OCI-M1 (cell line): ENCODE data around the gene LEKR1.
"Not testable (repeated sequence)": the region's sequence is repeated elsewhere in the genome, so short reads cannot be mapped to it uniquely, and the experiment has no call there.

Experiments
- DNase-seq: peaks from one replicate; lab custom pipeline; 2025; lab: John Stamatoyannopoulos, UW

LEKR1 gene

DNA sequence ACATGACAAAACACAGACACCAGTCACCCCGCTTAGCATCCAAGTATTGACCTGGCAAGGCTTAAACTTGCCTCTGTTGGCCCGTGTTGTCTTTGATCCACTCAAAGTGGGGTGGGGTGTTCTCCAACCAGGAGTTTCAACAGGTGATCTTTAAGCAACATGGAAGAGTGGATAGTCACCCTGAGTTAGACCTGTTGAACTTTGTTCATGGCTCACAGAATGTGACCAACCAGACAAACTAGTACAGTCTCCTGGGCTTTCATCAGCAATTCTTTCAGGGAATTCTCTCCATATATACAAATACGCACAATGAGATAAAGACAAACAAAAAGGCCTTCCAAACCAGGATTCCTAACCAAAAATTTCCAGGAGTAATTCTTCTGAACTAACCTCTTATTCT is 11.9 kb downstream of the LEKR1 start:
- no peak for DNase-seq

DNA sequence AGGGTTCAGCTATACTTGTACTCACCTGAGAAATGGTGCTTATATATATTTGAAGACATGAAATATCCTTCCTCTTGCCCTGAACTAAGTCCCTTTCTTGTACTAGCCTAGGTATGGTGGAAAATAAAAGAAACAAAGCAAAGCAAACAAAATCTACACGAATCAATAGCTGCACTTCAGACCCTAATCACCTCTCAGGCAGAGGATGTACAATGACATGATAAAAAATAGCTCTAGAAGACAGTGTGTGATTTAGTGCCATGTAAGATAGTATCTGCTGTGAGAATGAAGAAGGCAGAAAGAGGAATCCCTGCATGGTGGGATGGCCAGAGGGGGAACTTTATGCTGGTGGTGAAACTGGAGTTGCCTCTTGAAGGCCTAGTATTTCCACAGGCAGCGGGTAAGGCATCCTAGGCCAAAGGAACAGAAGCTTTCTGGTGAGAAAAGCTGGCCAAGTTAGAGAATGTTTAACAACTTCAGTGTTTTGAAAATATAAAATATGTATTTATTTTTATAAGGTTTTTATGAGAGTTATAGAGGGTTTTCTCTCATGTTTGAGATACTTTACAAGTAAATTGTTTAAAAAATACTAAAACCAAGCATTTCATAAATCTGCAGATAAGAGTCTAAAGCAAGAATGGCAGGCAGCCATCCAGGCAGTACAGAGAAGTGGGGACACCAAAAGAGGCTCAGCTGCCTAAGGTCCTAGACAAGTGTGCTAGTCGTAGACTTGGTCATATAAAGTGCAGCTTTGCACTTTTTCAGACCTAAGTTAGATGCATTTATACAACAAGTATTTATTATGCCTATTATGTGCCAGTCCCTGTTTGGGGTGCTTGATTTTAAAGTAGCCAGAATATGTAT is 14.9 kb downstream of the LEKR1 start:
- DNase-seq = no peak

DNA sequence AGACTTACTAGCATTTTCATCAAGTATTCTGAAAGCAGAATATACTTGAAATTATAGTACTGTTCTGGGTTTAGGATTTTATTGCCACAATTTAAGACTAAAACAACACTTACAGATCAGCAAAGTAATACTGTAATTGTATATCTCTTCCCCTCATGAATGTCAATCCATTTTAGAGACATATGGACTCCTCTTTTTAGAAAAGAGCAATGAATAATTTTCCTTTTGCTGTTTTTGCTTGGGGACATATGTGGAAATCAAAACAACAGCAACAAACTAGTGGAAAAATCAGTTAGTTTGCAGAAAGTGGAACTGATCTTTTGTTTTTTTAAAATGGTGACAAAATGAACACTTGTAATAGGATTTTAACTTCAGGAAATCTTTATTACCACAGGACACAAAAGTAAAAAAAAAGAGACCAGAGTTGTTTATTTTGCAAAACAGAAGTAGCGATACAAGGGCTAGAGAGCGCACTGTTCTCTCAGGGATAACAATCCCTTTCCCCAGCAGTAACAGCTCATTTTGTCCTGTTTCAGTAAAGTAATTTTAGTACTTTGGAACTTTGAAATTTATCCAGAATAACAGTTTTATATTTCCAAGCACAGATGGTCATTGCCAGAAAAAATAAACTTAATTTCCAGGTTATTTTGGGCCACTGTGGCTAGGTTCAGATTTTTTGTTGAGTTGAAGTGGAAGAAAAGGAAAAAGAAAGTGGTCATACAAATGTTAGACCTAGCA is 17.1 kb downstream of the LEKR1 start:
- no peak for DNase-seq

GRCh38 chr3:156847752-156848448 is 21.7 kb downstream of the LEKR1 start:
- no peak for DNase-seq

GRCh38 chr3:156859578-156859977 is 33.4 kb downstream of the LEKR1 start:
- DNase-seq = no peak

DNA sequence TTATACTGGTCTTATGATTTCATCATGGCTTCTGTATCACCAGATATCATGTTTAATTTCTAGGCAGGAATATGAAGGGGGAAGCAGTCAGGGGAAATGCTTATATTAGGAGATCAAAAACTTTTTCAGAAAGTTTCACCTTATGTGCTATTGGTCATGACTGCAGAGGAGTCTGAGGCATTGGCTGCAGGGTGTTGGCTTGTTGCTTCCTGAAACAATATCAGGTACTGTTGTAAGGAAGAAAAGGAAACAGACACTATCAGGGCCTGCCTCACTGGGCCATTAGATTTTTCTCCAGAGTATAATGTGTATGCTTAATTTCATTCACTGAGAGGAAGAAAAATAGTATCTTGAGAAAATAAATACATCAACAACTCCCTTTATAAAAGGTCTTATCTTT is 34.7 kb downstream of the LEKR1 start:
- no peak for DNase-seq

GRCh38 chr3:156862338-156862737 is 36.2 kb downstream of the LEKR1 start:
- no peak for DNase-seq

DNA sequence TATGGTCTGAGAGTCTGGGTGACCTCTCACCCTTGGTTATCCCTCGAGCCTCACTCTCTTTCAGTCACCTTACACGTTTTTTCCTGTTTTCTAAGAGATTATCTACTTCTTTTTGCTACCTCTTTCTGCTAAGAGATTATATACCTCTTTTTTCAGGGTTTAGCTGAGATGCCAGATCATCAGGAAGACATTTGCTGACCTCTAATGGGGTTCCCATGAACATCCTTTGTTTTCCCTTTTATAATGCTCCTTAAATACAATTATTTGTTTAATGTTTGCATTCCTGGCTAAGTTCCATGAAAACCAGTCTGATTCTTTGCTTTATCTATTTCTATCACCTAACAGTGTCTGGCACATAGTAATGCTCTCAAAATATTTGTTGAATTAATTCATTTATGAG is 39.6 kb downstream of the LEKR1 start:
- no peak for DNase-seq

GRCh38 chr3:156867174-156867573 is 41.0 kb downstream of the LEKR1 start:
- no peak for DNase-seq

DNA sequence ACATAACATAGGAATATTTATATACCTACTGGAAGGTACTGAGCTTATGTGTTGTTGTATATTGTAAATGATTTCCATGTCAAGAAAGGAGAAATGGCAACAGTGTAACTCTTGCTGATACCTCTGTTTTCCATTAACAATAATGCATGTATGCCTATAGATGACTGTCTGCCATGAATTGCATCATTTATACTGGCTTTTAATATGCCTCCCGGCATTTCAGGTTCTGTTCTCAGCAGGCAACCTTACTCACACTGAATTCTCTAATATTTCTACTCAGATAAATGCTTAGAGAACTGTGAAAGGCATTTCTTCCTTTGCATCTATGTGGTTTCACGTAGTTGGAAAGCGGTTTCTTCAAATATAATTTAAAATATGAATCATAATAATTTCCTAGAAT is 41.8 kb downstream of the LEKR1 start:
- DNase-seq = no peak

GRCh38 chr3:156873906-156874305 is 47.8 kb downstream of the LEKR1 start:
- no peak for DNase-seq

DNA sequence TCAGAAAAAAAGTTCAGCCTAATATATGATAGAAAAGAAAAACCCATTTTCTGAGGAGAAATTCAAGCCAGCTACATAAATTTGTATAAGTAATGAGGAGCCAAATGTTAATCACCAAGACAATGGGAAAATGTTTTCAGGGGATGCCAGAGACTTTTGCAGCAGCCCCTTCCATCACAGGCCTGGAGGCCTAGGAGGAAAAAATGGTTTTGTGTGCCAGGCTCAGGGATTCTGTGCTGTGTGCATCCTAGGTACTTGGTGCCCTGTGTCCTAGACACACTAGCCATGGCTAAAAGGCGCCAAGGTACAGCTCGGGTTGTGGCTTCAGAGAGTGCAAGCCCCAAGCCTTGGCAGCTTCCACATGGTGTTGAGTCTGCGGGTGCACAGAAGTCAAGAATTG is 53.3 kb downstream of the LEKR1 start:
- not testable (repeated sequence) for DNase-seq

DNA sequence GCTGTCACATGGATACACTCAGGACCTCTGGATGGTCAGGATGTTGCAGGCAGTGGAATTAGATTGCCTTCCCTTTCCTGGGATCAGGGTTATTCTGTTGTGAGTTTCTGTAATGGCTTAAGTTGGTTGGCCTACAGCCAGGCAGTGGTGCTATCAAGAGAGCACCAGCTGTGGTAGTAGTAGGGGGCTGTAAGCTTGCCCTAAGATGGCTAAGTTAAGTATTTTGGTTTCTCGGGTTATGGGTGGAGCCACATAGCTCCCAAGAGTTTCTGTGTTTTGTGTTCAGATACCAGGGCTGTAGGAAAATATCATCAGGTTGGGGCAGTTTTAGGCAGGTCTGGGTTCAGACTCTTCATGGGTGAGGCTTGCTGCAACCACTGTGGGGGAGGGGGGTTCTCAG is 59.6 kb downstream of the LEKR1 start:
- DNase-seq = no peak

DNA sequence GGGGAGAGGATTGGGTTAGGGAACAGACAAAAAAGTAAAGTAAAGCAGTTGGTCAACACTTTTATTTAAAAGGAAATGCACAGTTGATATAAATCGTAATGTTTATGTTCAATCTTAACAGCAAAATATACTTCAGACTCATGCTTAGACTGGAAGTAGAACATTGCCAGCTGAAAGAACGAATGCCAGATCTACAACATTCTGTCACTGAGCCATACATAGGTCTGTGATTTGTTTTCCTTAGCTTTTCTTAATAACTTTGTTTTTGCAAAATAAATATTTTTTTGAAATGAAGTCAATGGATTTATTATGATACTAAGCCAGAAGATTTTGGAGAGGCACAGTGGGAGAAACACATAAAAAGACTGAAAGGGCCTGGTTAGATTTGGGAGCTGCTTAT is 62.0 kb downstream of the LEKR1 start:
- DNase-seq = no peak

GRCh38 chr3:156888576-156888975 is 62.4 kb downstream of the LEKR1 start:
- no peak for DNase-seq

- DNase-seq = peak; percentile 19
Measured at GRCh38 chr3:156892701-156893100, 66.5 kb downstream of the LEKR1 start.

- DNase-seq = not testable (repeated sequence)
Measured at GRCh38 chr3:156895374-156895773, 69.2 kb downstream of the LEKR1 start.

- DNase-seq = not testable (repeated sequence)
Measured at GRCh38 chr3:156897851-156898250, 71.7 kb downstream of the LEKR1 start.

- no peak for DNase-seq
Measured at GRCh38 chr3:156898296-156898880, 72.2 kb downstream of the LEKR1 start.

DNA sequence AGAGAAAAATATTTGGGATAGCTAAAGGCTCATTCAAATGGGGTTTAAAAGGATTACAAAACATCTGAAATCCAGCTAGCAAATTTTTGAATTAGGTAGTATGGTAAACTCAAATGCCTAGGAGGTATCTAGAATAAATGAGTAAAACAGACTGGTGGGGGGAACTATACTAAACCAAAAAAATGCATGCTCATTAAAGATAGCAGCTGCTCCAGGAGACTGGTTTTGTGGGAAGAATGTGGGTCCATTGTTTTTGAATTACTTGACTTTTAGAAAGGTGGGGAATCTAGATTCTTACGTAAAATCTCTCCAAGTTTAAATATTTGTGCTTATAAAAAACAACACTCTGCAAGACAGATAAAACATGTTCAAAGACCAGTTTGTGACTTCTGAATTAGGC is 73.8 kb downstream of the LEKR1 start:
- no peak for DNase-seq

- DNase-seq = no peak
Measured at GRCh38 chr3:156902916-156903315, 76.8 kb downstream of the LEKR1 start.

- DNase-seq = peak; percentile 20
Measured at GRCh38 chr3:156906275-156906674, 80.1 kb downstream of the LEKR1 start.
